ENCODE measurements around the gene SCFD2.

- TF ChIP-seq EZH2 (IDR thresholded peaks at IDR 0.05; ENCODE audit: borderline replicate concordance, insufficient read depth, low read length, poor library complexity, severe bottlenecking) (no peak), TAF1 (IDR thresholded peaks at IDR 0.05; ENCODE audit: low read depth) (no peak), POLR2AphosphoS5 (IDR thresholded peaks at IDR 0.05) (no peak), EP300 (conservative IDR thresholded peaks at IDR 0.05; ENCODE audit: poor library complexity, severe bottlenecking) (no peak), RAD21 (conservative IDR thresholded peaks at IDR 0.05) (no peak), REST (IDR thresholded peaks at IDR 0.05; ENCODE audit: borderline replicate concordance) (no peak), SMC3 (conservative IDR thresholded peaks at IDR 0.05; ENCODE audit: poor library complexity) (no peak)
- TF ChIP-seq, protein P1, sequence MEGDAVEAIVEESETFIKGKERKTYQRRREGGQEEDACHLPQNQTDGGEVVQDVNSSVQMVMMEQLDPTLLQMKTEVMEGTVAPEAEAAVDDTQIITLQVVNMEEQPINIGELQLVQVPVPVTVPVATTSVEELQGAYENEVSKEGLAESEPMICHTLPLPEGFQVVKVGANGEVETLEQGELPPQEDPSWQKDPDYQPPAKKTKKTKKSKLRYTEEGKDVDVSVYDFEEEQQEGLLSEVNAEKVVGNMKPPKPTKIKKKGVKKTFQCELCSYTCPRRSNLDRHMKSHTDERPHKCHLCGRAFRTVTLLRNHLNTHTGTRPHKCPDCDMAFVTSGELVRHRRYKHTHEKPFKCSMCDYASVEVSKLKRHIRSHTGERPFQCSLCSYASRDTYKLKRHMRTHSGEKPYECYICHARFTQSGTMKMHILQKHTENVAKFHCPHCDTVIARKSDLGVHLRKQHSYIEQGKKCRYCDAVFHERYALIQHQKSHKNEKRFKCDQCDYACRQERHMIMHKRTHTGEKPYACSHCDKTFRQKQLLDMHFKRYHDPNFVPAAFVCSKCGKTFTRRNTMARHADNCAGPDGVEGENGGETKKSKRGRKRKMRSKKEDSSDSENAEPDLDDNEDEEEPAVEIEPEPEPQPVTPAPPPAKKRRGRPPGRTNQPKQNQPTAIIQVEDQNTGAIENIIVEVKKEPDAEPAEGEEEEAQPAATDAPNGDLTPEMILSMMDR (IDR thresholded peaks at IDR 0.05; ENCODE audit: poor library complexity, severe bottlenecking), result no peak
These were observed 218.7 kb downstream of the SCFD2 start for GRCh38 chr4:53147197-53147596.
